GM12864 (cell line): ENCODE measurements around the gene TRMT5.

ENCODE experiments used
- DNase-seq: peaks from one replicate; pipeline ENCODE4 v3.0.0-alpha.2; 2011; ENCODE audit warnings: low read depth
- H3K4me3 ChIP-seq: 2 replicates; pipeline ENCODE4 v1.5.1; 2011; ENCODE audit warnings: mild to moderate bottlenecking, low read depth, low read length, control low read depth
- TF ChIP-seq, protein P1 (sequence below): IDR thresholded peaks from 2 replicates; pipeline ENCODE4 v1.5.1; 2011; ENCODE audit warnings: low read depth, mild to moderate bottlenecking, moderate library complexity, low read length, control low read depth, inconsistent platforms; ENCODE audit errors: missing control alignments

Gene TRMT5

DNA sequence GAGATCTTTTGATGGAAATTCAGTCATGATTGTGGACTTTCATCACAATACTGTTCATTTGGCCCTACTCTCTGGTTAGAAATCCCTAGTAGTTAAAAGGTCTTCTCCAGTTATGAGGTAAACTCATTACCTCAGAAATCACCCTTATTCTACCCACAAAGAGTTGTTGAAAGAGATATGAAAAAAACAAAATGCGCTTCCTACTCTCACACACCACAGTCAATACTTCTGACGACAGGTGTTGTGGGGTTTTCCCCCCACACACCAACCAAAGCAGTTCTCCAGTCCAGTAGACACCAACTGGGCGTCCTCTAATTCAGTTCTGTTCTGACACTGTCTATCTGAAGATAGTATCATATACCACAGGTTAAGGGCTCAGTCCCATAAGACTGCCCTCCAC, 54.9 kb downstream of the TRMT5 start:
- TF ChIP-seq, protein P1, sequence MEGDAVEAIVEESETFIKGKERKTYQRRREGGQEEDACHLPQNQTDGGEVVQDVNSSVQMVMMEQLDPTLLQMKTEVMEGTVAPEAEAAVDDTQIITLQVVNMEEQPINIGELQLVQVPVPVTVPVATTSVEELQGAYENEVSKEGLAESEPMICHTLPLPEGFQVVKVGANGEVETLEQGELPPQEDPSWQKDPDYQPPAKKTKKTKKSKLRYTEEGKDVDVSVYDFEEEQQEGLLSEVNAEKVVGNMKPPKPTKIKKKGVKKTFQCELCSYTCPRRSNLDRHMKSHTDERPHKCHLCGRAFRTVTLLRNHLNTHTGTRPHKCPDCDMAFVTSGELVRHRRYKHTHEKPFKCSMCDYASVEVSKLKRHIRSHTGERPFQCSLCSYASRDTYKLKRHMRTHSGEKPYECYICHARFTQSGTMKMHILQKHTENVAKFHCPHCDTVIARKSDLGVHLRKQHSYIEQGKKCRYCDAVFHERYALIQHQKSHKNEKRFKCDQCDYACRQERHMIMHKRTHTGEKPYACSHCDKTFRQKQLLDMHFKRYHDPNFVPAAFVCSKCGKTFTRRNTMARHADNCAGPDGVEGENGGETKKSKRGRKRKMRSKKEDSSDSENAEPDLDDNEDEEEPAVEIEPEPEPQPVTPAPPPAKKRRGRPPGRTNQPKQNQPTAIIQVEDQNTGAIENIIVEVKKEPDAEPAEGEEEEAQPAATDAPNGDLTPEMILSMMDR: no peak
- DNase-seq: peak; percentile 51
- no peak overlapping the region for H3K4me3 ChIP-seq

DNA sequence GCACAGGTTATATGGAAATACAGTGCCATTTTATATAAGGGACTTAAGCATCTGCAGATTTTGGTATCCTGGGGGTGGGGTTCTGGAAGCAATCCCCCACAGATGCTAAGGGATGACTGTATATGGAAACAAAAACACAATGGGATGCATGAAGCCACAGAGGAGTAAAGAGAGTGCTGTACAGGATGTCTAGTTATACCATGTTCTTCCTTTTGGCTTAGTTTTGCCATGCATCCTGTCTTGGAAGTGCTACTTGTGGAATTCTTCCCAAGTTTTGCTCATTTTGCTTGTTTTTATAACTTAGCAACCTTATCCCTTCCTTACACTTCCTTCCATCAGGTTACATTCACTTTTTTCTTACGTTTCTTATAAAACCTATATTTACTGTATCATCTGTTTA, 55.6 kb downstream of the TRMT5 start:
- no peak for DNase-seq
- H3K4me3 ChIP-seq: no peak overlapping the region
- TF ChIP-seq, protein P1: no peak

DNA sequence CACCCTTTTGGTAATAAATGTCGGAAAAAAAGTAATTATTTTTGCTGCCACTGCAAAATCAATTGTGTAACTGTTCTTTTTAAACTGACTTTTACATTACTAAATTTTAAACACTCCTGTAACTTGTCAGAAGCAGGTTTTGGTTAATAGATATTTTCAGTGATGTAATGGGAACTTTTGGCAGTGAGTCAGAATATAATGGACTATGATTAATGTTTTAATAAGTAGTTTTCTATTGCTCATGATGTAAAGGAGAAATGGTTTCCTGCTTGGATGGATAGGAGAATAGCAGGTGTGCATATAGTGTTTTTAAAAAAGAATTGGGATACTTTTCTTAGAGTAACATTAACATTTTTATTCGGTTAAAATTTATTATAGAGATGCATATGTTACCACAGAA, 58.8 kb downstream of the TRMT5 start:
- no peak for DNase-seq
- TF ChIP-seq, protein P1: no peak
- no peak overlapping the region for H3K4me3 ChIP-seq
